NB4 (cell line): ENCODE results near the gene NOP14.

ENCODE experiments used
- CTCF ChIP-seq: IDR thresholded peaks from one replicate; pipeline ENCODE4 v1.5.1; 2012; ENCODE audit warnings: low read depth, low read length
- POLR2A ChIP-seq: IDR thresholded peaks from 2 replicates; pipeline ENCODE4 v1.6.1; 2011; ENCODE audit warnings: mild to moderate bottlenecking; ENCODE audit not compliant: insufficient read length; ENCODE audit errors: extremely low read depth

GRCh38 chr4:2932321-2932950 is 30.8 kb downstream of the NOP14 start:
- TF ChIP-seq CTCF (no peak), POLR2A (no peak)
